Liver (tissue), 9 donors: ENCODE measurements around the gene CACNA1D. TPM values are rescaled to one million over a fixed set of nuclear protein-coding genes. Genes with fewer than 3 reads are reported as not detected.

Experiments used
- DNase-seq: peaks from one replicate; pipeline ENCODE4 v3.0.0-alpha.2; 2017; ENCODE audit warnings: low spot score
- H3K27ac ChIP-seq, 2 donors: one replicate each; pipeline ENCODE4 v1.7.0; 2013; ENCODE audit warnings: inconsistent platforms in 2 of 2, low read length in 2 of 2, control low read depth in 1 of 2, low read depth in 1 of 2, mild to moderate bottlenecking in 1 of 2
- H3K27me3 ChIP-seq, 4 donors: one replicate each; pipeline versions ENCODE4 v1.6.1 to v1.7.0; 2013; ENCODE audit warnings: low read length in 3 of 4, inconsistent platforms in 1 of 4, mild to moderate bottlenecking in 1 of 4, moderate library complexity in 1 of 4; ENCODE audit not compliant: control insufficient read depth in 4 of 4, insufficient read depth in 4 of 4
- H3K36me3 ChIP-seq, 4 donors: one replicate each; pipeline versions ENCODE4 v1.6.1 to v1.7.0; 2013; ENCODE audit warnings: low read length in 3 of 4, mild to moderate bottlenecking in 3 of 4, low read depth in 1 of 4, moderate library complexity in 1 of 4; ENCODE audit not compliant: control insufficient read depth in 4 of 4, insufficient read depth in 3 of 4
- H3K4me1 ChIP-seq, 4 donors: one replicate each; pipeline versions ENCODE4 v1.6.1 to v1.7.0; 2013; ENCODE audit warnings: low read length in 3 of 4, mild to moderate bottlenecking in 3 of 4, moderate library complexity in 1 of 4; ENCODE audit not compliant: control insufficient read depth in 4 of 4, insufficient read depth in 4 of 4
- H3K4me3 ChIP-seq, 3 donors: one replicate each; pipeline versions ENCODE4 v1.6.1 to v1.7.0; 2013; ENCODE audit warnings: low read length in 3 of 3, control low read depth in 1 of 3, low read depth in 1 of 3, mild to moderate bottlenecking in 1 of 3
- H3K9ac ChIP-seq, 2 donors: one replicate each; pipeline ENCODE4 v1.7.0; 2013; ENCODE audit warnings: low read length in 2 of 2, mild to moderate bottlenecking in 2 of 2, moderate library complexity in 2 of 2, control low read depth in 1 of 2, low read depth in 1 of 2
- H3K9me3 ChIP-seq, 4 donors: one replicate each; pipeline versions ENCODE4 v1.6.1 to v1.7.0; 2013; ENCODE audit warnings: low read length in 3 of 4; ENCODE audit not compliant: control insufficient read depth in 4 of 4
- EGR1 ChIP-seq, 2 donors: IDR thresholded peaks; 2 replicates each; pipeline ENCODE4 v1.6.1; 2016 to 2018; ENCODE audit warnings: antibody characterized with exemption in 2 of 2, low read depth in 2 of 2
- FOXA1 ChIP-seq: IDR thresholded peaks from 2 replicates; pipeline ENCODE4 v1.6.1; 2016; ENCODE audit warnings: antibody characterized with exemption
- FOXA2 ChIP-seq: IDR thresholded peaks from 2 replicates; pipeline ENCODE4 v1.6.1; 2016; ENCODE audit warnings: antibody characterized with exemption
- GABPA ChIP-seq, 2 donors: IDR thresholded peaks in 1 of 2; conservative IDR thresholded peaks in 1 of 2; 2 replicates each; pipeline ENCODE4 v1.6.1; 2016; ENCODE audit warnings: antibody characterized with exemption in 2 of 2, mild to moderate bottlenecking in 1 of 2, moderate library complexity in 1 of 2
- HNF4A ChIP-seq, 2 donors: conservative IDR thresholded peaks; 2 replicates each; pipeline ENCODE4 v1.6.1; 2016; ENCODE audit warnings: antibody characterized with exemption in 2 of 2, mild to moderate bottlenecking in 2 of 2
- NR2F2 ChIP-seq: IDR thresholded peaks from 2 replicates; pipeline ENCODE4 v1.6.1; 2016; ENCODE audit warnings: antibody characterized with exemption
- RAD21 ChIP-seq, 2 donors: IDR thresholded peaks; 2 replicates each; pipeline ENCODE4 v1.6.1; 2016; ENCODE audit warnings: antibody characterized with exemption in 2 of 2, mild to moderate bottlenecking in 2 of 2
- RXRA ChIP-seq, 2 donors: IDR thresholded peaks; 2 replicates each; pipeline ENCODE4 v1.6.1; 2017 to 2018; ENCODE audit warnings: antibody characterized with exemption in 2 of 2, mild to moderate bottlenecking in 1 of 2
- SP1 ChIP-seq: IDR thresholded peaks from 2 replicates; pipeline ENCODE4 v1.6.1; 2018; ENCODE audit warnings: antibody characterized with exemption, mild to moderate bottlenecking
- YY1 ChIP-seq: IDR thresholded peaks from 2 replicates; pipeline ENCODE4 v1.6.1; 2016; ENCODE audit warnings: antibody characterized with exemption, mild to moderate bottlenecking
- WGBS: extraction: QIAGEN DNeasy Blood & Tissue Kit; methylation state at CpG from one replicate; pipeline ENCODE4 v1.1.7; 2013; 5-methylcytosine and 5-hydroxymethylcytosine counted together
- polyA plus RNA-seq, 2 donors: library from polyadenylated mRNA; stranded (reverse) in 1 of 2; unstranded in 1 of 2; fragments of 200-250 nt in 1 of 2; fragments of >200 nt in 1 of 2; fragmentation: Nextera tagmentation in 1 of 2; extraction: Ambion mirVana in 1 of 2; gene quantifications; one replicate each; pipeline versions ENCODE4 v1.2.1 to v1.2.3, GENCODE V29; 2013 to 2015
- total RNA-seq, 2 donors: library from RNA; depleted of rRNA; stranded (reverse); fragments of >200 nt; gene quantifications; one replicate each; pipeline ENCODE4 v1.2.3, GENCODE V29; 2014
- TF ChIP-seq, protein P1 (sequence below): IDR thresholded peaks from 2 replicates; pipeline ENCODE4 v1.6.1; 2016; ENCODE audit warnings: antibody characterized with exemption
- TF ChIP-seq, protein P2 (sequence below): IDR thresholded peaks from 2 replicates; pipeline ENCODE4 v1.6.1; 2016; ENCODE audit warnings: antibody characterized with exemption
- TF ChIP-seq, protein P3 (sequence below): IDR thresholded peaks from 2 replicates; pipeline ENCODE4 v1.6.1; 2016; ENCODE audit warnings: antibody characterized with exemption
- TF ChIP-seq, protein P4 (sequence below): IDR thresholded peaks from 2 replicates; pipeline ENCODE4 v1.6.1; 2016; ENCODE audit warnings: antibody characterized with exemption, mild to moderate bottlenecking
- donor health status: healthy.
- donor health status: healthy.
- donor health status: healthy.
- donor health status: healthy.
- donor health status: healthy.

CACNA1D gene
- total and polyA plus RNA-seq, 4 donors = 1.8 to 18.9 (median 3.4) TPM

DNA sequence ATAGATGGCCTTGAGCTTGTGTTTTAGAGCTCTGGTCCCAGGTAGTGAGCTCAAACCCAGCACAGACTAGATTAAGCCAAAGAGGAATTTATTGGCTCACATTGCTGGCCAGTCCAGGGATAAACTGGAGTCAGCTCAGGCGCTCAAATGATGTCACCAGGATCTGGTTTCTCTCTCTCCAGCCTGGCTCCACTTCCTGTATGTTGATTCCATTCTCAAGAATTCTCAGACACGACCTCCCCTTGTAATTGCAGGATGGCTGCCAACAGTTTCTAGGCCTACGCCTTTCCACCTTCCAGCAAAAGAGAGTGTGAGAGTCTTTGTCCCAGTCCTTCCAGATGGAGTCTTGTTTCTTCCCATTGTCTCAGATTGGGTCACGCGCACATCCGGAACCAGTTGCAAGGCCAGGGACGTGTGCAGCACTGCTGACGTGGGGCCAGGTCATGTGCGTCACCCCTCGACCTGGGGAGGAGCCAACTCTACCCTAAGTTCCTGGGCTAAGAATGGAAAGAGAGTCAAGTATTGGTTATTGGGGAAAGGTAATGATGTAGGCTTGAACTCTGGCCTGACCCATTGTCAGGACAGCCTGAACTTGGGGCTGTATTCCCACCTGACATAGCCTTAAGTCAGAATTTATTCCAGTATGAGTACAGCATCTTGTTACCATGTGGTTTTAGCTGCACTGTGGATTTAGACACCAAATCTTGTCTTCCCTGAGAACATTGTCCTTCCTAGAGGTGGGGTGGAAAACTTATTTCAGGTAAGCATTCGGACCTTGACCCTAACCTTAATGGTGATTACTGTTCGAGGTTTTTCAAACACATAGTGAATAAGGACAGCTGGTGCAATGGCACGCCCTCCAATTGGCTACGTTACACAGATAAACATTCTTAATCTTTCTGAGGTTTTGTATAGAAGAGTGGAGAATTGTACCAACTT is 31.6 kb downstream of the CACNA1D start (continued):
- TF ChIP-seq, protein P1, sequence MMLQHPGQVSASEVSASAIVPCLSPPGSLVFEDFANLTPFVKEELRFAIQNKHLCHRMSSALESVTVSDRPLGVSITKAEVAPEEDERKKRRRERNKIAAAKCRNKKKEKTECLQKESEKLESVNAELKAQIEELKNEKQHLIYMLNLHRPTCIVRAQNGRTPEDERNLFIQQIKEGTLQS = no peak
- TF ChIP-seq RXRA (IDR thresholded peaks at IDR 0.05) (no peak), GABPA (IDR thresholded peaks at IDR 0.05 in 1 of 2, conservative IDR thresholded peaks at IDR 0.05 in 1 of 2) (no peak), RAD21 (IDR thresholded peaks at IDR 0.05) (no peak), FOXA1 (no peak), SP1 (no peak), FOXA2 (no peak), NR2F2 (no peak)

DNA sequence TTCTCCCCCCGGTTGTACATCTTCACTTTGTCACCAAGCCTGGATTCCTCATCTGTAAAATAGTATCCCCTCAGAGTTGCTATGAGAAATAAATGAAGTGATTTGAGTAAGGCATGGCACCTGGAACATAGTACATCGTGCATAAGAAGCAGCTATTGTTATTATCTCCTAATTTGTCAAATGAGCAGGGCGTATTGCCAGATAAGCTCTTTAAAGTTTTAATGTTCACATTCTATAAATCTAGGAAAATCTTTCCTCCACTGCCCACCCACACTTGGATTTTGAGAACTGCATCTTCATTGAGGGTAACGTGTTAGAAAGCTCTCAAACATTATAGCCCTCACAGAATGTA is 32.3 kb downstream of the CACNA1D start:
- no peaks in the 10 kb centered on the region for H3K9me3 ChIP-seq
- no peak overlapping the region for H3K4me3 ChIP-seq
- 93% methylated on average over 4 of the region's 4 CpGs for WGBS
- no peak for DNase-seq
- H3K36me3 ChIP-seq = no peaks in the 10 kb centered on the region
- no peak for TF ChIP-seq NR2F2
- no peak for TF ChIP-seq RAD21 (IDR thresholded peaks at IDR 0.05)
- no peak for TF ChIP-seq FOXA1
- TF ChIP-seq SP1 = no peak
- TF ChIP-seq, protein P2, sequence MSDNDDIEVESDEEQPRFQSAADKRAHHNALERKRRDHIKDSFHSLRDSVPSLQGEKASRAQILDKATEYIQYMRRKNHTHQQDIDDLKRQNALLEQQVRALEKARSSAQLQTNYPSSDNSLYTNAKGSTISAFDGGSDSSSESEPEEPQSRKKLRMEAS = no peak
- no peak for TF ChIP-seq GABPA (IDR thresholded peaks at IDR 0.05 in 1 of 2, conservative IDR thresholded peaks at IDR 0.05 in 1 of 2)
- TF ChIP-seq EGR1 (IDR thresholded peaks at IDR 0.05; ENCODE audit: low read depth in 2 of 2) = no peak
- no peak for TF ChIP-seq HNF4A (conservative IDR thresholded peaks at IDR 0.05)
- TF ChIP-seq, protein P3, sequence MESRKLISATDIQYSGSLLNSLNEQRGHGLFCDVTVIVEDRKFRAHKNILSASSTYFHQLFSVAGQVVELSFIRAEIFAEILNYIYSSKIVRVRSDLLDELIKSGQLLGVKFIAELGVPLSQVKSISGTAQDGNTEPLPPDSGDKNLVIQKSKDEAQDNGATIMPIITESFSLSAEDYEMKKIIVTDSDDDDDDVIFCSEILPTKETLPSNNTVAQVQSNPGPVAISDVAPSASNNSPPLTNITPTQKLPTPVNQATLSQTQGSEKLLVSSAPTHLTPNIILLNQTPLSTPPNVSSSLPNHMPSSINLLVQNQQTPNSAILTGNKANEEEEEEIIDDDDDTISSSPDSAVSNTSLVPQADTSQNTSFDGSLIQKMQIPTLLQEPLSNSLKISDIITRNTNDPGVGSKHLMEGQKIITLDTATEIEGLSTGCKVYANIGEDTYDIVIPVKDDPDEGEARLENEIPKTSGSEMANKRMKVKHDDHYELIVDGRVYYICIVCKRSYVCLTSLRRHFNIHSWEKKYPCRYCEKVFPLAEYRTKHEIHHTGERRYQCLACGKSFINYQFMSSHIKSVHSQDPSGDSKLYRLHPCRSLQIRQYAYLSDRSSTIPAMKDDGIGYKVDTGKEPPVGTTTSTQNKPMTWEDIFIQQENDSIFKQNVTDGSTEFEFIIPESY = no peak
- no peak for TF ChIP-seq YY1
- TF ChIP-seq, protein P4, sequence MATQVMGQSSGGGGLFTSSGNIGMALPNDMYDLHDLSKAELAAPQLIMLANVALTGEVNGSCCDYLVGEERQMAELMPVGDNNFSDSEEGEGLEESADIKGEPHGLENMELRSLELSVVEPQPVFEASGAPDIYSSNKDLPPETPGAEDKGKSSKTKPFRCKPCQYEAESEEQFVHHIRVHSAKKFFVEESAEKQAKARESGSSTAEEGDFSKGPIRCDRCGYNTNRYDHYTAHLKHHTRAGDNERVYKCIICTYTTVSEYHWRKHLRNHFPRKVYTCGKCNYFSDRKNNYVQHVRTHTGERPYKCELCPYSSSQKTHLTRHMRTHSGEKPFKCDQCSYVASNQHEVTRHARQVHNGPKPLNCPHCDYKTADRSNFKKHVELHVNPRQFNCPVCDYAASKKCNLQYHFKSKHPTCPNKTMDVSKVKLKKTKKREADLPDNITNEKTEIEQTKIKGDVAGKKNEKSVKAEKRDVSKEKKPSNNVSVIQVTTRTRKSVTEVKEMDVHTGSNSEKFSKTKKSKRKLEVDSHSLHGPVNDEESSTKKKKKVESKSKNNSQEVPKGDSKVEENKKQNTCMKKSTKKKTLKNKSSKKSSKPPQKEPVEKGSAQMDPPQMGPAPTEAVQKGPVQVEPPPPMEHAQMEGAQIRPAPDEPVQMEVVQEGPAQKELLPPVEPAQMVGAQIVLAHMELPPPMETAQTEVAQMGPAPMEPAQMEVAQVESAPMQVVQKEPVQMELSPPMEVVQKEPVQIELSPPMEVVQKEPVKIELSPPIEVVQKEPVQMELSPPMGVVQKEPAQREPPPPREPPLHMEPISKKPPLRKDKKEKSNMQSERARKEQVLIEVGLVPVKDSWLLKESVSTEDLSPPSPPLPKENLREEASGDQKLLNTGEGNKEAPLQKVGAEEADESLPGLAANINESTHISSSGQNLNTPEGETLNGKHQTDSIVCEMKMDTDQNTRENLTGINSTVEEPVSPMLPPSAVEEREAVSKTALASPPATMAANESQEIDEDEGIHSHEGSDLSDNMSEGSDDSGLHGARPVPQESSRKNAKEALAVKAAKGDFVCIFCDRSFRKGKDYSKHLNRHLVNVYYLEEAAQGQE = no peak
- no peaks in the 10 kb centered on the region for H3K4me1 ChIP-seq
- no peaks in the 10 kb centered on the region for H3K27me3 ChIP-seq
- H3K9ac ChIP-seq = no peak overlapping the region
- H3K27ac ChIP-seq = no peak overlapping the region
